ENCODE measurements around the gene HMCES.
"Not testable (repeated sequence)": the region's sequence is repeated elsewhere in the genome, so short reads cannot be mapped to it uniquely, and the experiment has no call there.

HMCES gene

GRCh38 chr3:129245141-129245540 lies 33.5 kb upstream of the HMCES start:
- H3K4me1 ChIP-seq (ENCODE audit: control insufficient read depth, insufficient read depth, low read length): peaks cover 23% of the 10 kb centered on the region
- H3K36me3 ChIP-seq (ENCODE audit: insufficient read depth, low read length): peaks cover 3% of the 10 kb centered on the region
- H3K27me3 ChIP-seq (ENCODE audit: control insufficient read depth, insufficient read depth, low read length): no peaks in the 10 kb centered on the region
- H3K9me3 ChIP-seq (replicated peaks; ENCODE audit: low read length): no peaks in the 10 kb centered on the region
- peak overlapping the region; percentile 48 for H3K9ac ChIP-seq (ENCODE audit: low read depth, low read length)
- peak overlapping the region; percentile 66 for H3K4me2 ChIP-seq (ENCODE audit: low read length)
- peak overlapping the region; percentile 11 for H3K4me3 ChIP-seq (ENCODE audit: low read length)

- not testable (repeated sequence) for H3K36me3 ChIP-seq (ENCODE audit: insufficient read depth, low read length); H3K27me3 ChIP-seq (ENCODE audit: control insufficient read depth, insufficient read depth, low read length); H3K9me3 ChIP-seq (replicated peaks; ENCODE audit: low read length)
- Histone ChIP-seq H3K4me2 (ENCODE audit: low read length) (peak overlapping the region; percentile 66), H3K4me1 (ENCODE audit: control insufficient read depth, insufficient read depth, low read length) (peaks cover 22% of the 10 kb centered on the region), H3K9ac (ENCODE audit: low read depth, low read length) (peak overlapping the region; percentile 48), H3K4me3 (ENCODE audit: low read length) (peak overlapping the region; percentile 11)
These were observed 32.9 kb upstream of the HMCES start for GRCh38 chr3:129245641-129246306.

GRCh38 chr3:129246636-129247035 lies 32.0 kb upstream of the HMCES start:
- no peak overlapping the region for H3K9ac ChIP-seq (ENCODE audit: low read depth, low read length)
- H3K36me3 ChIP-seq (ENCODE audit: insufficient read depth, low read length): peaks cover 3% of the 10 kb centered on the region
- no peak overlapping the region for H3K4me2 ChIP-seq (ENCODE audit: low read length)
- no peak overlapping the region for H3K4me3 ChIP-seq (ENCODE audit: low read length)
- H3K27me3 ChIP-seq (ENCODE audit: control insufficient read depth, insufficient read depth, low read length): no peaks in the 10 kb centered on the region
- no peaks in the 10 kb centered on the region for H3K9me3 ChIP-seq (replicated peaks; ENCODE audit: low read length)
- H3K4me1 ChIP-seq (ENCODE audit: control insufficient read depth, insufficient read depth, low read length): peaks cover 21% of the 10 kb centered on the region

DNA sequence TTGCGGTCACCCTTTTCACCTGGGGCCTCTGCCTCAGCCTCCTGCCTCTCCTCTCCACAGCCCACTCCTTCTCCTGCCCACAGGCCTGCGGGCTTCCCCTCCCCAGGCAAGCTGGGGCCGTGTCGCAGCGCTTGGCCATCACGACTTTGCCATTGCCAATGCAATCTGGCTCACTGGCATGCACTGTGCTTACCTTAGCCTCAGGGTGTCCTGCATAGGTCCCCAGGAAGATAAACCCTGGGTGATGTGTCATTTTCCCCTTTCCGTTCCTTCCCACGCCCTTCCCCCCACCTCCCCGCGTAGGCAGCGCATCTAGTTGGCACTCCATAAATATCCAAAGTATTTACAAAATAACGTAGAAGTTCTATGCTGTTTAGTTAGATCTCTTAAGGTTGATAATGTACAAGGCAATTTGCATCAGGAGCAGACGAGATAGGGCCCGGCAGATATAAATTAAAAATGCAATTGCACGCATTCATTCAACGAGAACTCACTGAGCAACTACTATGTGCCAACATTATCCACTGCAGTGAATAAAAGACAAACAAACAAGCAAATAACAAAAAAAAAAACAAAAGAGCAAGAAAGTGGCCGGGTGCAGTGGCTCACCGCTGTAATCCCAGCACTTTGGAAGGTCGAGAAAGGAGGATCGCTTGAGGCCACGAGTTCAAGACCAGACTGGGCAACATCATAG lies 30.2 kb upstream of the HMCES start:
- H3K4me2 ChIP-seq (ENCODE audit: low read length): peak overlapping the region; percentile 97
- peak overlapping the region; percentile 99 for H3K9ac ChIP-seq (ENCODE audit: low read depth, low read length)
- no peaks in the 10 kb centered on the region for H3K27me3 ChIP-seq (ENCODE audit: control insufficient read depth, insufficient read depth, low read length)
- no peaks in the 10 kb centered on the region for H3K9me3 ChIP-seq (replicated peaks; ENCODE audit: low read length)
- H3K36me3 ChIP-seq (ENCODE audit: insufficient read depth, low read length): peaks cover 17% of the 10 kb centered on the region
- H3K4me3 ChIP-seq (ENCODE audit: low read length): peak overlapping the region; percentile 83
- H3K4me1 ChIP-seq (ENCODE audit: control insufficient read depth, insufficient read depth, low read length): peaks cover 21% of the 10 kb centered on the region

DNA sequence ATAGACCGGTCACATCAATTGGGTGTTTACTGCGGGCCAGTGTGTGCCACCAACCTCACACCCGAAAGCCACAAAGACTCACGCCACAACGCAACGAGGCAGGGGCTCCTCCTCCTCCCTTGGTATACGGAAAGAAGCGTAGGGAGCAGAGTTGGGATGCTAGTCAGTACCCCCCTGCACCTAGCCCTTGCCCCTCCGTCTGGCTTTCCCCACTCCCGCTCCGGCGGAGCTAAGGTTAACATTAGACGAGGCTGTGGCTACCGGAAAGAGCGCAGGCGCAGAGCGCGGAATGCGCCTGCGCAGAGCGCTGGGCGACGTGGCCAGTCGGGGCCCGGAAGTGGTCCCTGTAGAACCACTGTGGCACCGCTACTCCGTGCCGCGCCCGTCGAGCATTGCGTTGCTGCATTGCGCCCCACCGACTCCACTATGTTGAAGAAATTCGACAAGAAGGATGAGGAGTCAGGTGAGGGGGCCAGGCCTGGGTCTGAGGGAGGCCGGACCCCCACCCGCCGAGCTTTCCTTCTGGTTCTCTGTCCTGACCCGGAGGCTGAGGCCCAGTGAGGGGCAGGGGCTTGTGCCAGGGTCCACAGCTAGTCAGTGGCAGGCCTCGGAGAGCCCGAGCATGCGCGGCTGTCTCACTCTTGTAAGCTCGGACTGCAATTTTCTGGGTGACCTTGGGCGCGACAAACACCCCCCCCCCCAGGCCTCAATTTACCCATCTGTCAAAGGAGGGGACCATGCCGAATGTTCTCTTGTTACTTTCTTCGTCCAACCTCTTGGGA lies 29.2 kb upstream of the HMCES start, which contains the start of gene COPG1:
Gene COPG1, plus strand, starts transcription at position 323 of the 782 bp plus-strand sequence. Its CDS starts 104 bp downstream, at position 427.
- Histone ChIP-seq H3K4me3 (ENCODE audit: low read length) (peak within 1 kb of the TSS; percentile 83), H3K4me1 (ENCODE audit: control insufficient read depth, insufficient read depth, low read length) (peaks cover 21% of the 10 kb centered on the region), H3K4me2 (ENCODE audit: low read length) (peak within 1 kb of the TSS; percentile 97), H3K36me3 (ENCODE audit: insufficient read depth, low read length) (peaks cover 26% of the 10 kb centered on the region), H3K27me3 (ENCODE audit: control insufficient read depth, insufficient read depth, low read length) (no peaks in the 10 kb centered on the region), H3K9ac (ENCODE audit: low read depth, low read length) (peak within 1 kb of the TSS; percentile 99), H3K9me3 (replicated peaks; ENCODE audit: low read length) (no peaks in the 10 kb centered on the region)

GRCh38 chr3:129252748-129253147 lies 25.9 kb upstream of the HMCES start:
- H3K27me3 ChIP-seq (ENCODE audit: control insufficient read depth, insufficient read depth, low read length): no peaks in the 10 kb centered on the region
- no peak overlapping the region for H3K9ac ChIP-seq (ENCODE audit: low read depth, low read length)
- H3K4me2 ChIP-seq (ENCODE audit: low read length): no peak overlapping the region
- peaks cover 14% of the 10 kb centered on the region for H3K4me1 ChIP-seq (ENCODE audit: control insufficient read depth, insufficient read depth, low read length)
- peaks cover 58% of the 10 kb centered on the region for H3K36me3 ChIP-seq (ENCODE audit: insufficient read depth, low read length)
- no peaks in the 10 kb centered on the region for H3K9me3 ChIP-seq (replicated peaks; ENCODE audit: low read length)
- H3K4me3 ChIP-seq (ENCODE audit: low read length): no peak overlapping the region

DNA sequence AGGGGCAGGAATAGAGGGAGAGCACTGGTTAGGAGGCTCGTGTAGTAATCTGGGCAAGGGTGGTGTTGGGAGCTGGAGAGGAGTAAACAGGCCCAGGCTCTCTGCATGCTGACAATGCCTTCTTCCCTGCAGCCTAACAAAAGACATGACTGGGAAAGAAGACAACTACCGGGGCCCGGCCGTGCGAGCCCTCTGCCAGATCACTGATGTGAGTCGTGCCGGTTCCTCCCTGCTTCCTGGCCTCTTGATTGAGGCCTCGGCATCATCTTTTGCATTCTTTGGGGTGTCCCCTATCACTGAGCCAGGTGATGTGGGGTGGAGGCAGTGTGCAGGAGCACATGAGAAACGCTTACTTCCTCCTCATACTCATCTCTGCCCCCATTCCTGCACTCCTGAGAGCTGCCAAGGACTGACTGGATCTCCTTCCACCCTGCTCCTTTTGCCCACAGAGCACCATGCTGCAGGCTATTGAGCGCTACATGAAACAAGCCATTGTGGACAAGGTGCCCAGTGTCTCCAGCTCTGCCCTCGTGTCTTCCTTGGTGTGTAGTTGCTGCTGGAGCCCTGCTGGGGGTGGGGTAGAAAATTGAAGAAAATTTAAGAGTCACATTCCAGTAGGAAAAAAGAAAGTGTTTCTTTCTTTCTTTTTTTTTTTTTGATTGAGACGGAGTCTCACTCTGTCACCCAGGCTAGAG lies 24.0 kb upstream of the HMCES start:
- Histone ChIP-seq H3K9ac (ENCODE audit: low read depth, low read length) (no peak overlapping the region), H3K27me3 (ENCODE audit: control insufficient read depth, insufficient read depth, low read length) (no peaks in the 10 kb centered on the region), H3K4me3 (ENCODE audit: low read length) (no peak overlapping the region), H3K4me2 (ENCODE audit: low read length) (no peak overlapping the region), H3K4me1 (ENCODE audit: control insufficient read depth, insufficient read depth, low read length) (peaks cover 5% of the 10 kb centered on the region), H3K9me3 (replicated peaks; ENCODE audit: low read length) (no peaks in the 10 kb centered on the region), H3K36me3 (ENCODE audit: insufficient read depth, low read length) (peaks cover 74% of the 10 kb centered on the region)

GRCh38 chr3:129256270-129256669 lies 22.4 kb upstream of the HMCES start:
- H3K4me1 ChIP-seq (ENCODE audit: control insufficient read depth, insufficient read depth, low read length): no peaks in the 10 kb centered on the region
- no peaks in the 10 kb centered on the region for H3K27me3 ChIP-seq (ENCODE audit: control insufficient read depth, insufficient read depth, low read length)
- H3K9ac ChIP-seq (ENCODE audit: low read depth, low read length): no peak overlapping the region
- H3K9me3 ChIP-seq (replicated peaks; ENCODE audit: low read length): no peaks in the 10 kb centered on the region
- H3K4me3 ChIP-seq (ENCODE audit: low read length): no peak overlapping the region
- no peak overlapping the region for H3K4me2 ChIP-seq (ENCODE audit: low read length)
- H3K36me3 ChIP-seq (ENCODE audit: insufficient read depth, low read length): peaks cover 89% of the 10 kb centered on the region

DNA sequence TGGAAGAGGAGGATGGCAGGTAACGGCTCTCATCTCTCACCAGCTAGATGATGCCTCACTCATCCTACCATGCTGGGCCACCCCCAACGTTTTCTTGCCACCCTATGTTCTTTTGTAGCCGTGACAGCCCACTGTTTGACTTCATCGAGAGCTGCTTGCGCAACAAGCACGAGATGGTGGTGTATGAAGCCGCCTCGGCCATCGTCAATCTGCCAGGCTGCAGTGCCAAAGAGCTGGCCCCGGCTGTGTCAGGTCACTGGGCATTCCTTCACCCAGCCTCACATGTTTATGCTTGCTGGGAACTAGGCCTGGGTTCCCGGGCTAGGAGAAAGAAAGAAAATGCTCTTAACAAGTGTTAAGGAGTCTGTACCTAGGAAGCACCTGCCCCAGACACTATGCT lies 21.1 kb upstream of the HMCES start:
- Histone ChIP-seq H3K4me1 (ENCODE audit: control insufficient read depth, insufficient read depth, low read length) (no peaks in the 10 kb centered on the region), H3K27me3 (ENCODE audit: control insufficient read depth, insufficient read depth, low read length) (no peaks in the 10 kb centered on the region), H3K4me2 (ENCODE audit: low read length) (no peak overlapping the region), H3K36me3 (ENCODE audit: insufficient read depth, low read length) (peaks cover 87% of the 10 kb centered on the region), H3K4me3 (ENCODE audit: low read length) (no peak overlapping the region), H3K9ac (ENCODE audit: low read depth, low read length) (no peak overlapping the region), H3K9me3 (replicated peaks; ENCODE audit: low read length) (no peaks in the 10 kb centered on the region)

GRCh38 chr3:129259612-129260477 lies 18.8 kb upstream of the HMCES start:
- Histone ChIP-seq H3K4me2 (ENCODE audit: low read length) (no peak overlapping the region), H3K36me3 (ENCODE audit: insufficient read depth, low read length) (peaks cover 85% of the 10 kb centered on the region), H3K9me3 (replicated peaks; ENCODE audit: low read length) (no peaks in the 10 kb centered on the region), H3K27me3 (ENCODE audit: control insufficient read depth, insufficient read depth, low read length) (no peaks in the 10 kb centered on the region), H3K4me3 (ENCODE audit: low read length) (no peak overlapping the region), H3K9ac (ENCODE audit: low read depth, low read length) (no peak overlapping the region), H3K4me1 (ENCODE audit: control insufficient read depth, insufficient read depth, low read length) (no peaks in the 10 kb centered on the region)

All from skeletal muscle satellite cell (primary cell).